GM12874 (cell line): Measurements from ENCODE around the gene BEND5.

Source experiments
- CTCF ChIP-seq: IDR thresholded peaks from 2 replicates; pipeline ENCODE4 v1.5.1; 2011; ENCODE audit warnings: low read depth, mild to moderate bottlenecking, control low read depth, low read length, moderate library complexity; ENCODE audit not compliant: insufficient read depth

BEND5 gene

GRCh38 chr1:48776393-48777218 lies at the start of gene BEND5:
Gene BEND5, minus strand, starts transcription at chr1:48776891. Its CDS starts 60 bp downstream, at chr1:48776831.
- no peak for TF ChIP-seq CTCF

GRCh38 chr1:48823168-48823567 lies 46.5 kb upstream of the BEND5 start:
- TF ChIP-seq CTCF: no peak

GRCh38 chr1:48820491-48820890 lies 43.8 kb upstream of the BEND5 start:
- no peak for TF ChIP-seq CTCF

- peak; percentile 77 for TF ChIP-seq CTCF
Measured at GRCh38 chr1:48817505-48818114, 40.9 kb upstream of the BEND5 start.

GRCh38 chr1:48810740-48811139 lies 34.0 kb upstream of the BEND5 start:
- TF ChIP-seq CTCF: no peak

- TF ChIP-seq CTCF: no peak
Measured at GRCh38 chr1:48808496-48808895, 31.8 kb upstream of the BEND5 start.

GRCh38 chr1:48807554-48808260 lies 31.0 kb upstream of the BEND5 start:
- TF ChIP-seq CTCF: no peak
